ENCODE results near the gene RALGAPB.

The RALGAPB gene

GRCh38 chr20:38588303-38588702, 115.7 kb downstream of the RALGAPB start:
- TF ChIP-seq YY1 (IDR thresholded peaks at IDR 0.05; ENCODE audit: low read depth): no peak
- TF ChIP-seq MAX (IDR thresholded peaks at IDR 0.05): no peak
- TF ChIP-seq FOXM1 (IDR thresholded peaks at IDR 0.05; ENCODE audit: borderline replicate concordance, low read depth): no peak
- no peak for TF ChIP-seq EGR1 (IDR thresholded peaks at IDR 0.05)
- TF ChIP-seq TEAD4 (IDR thresholded peaks at IDR 0.05): no peak
- TF ChIP-seq, protein P1, sequence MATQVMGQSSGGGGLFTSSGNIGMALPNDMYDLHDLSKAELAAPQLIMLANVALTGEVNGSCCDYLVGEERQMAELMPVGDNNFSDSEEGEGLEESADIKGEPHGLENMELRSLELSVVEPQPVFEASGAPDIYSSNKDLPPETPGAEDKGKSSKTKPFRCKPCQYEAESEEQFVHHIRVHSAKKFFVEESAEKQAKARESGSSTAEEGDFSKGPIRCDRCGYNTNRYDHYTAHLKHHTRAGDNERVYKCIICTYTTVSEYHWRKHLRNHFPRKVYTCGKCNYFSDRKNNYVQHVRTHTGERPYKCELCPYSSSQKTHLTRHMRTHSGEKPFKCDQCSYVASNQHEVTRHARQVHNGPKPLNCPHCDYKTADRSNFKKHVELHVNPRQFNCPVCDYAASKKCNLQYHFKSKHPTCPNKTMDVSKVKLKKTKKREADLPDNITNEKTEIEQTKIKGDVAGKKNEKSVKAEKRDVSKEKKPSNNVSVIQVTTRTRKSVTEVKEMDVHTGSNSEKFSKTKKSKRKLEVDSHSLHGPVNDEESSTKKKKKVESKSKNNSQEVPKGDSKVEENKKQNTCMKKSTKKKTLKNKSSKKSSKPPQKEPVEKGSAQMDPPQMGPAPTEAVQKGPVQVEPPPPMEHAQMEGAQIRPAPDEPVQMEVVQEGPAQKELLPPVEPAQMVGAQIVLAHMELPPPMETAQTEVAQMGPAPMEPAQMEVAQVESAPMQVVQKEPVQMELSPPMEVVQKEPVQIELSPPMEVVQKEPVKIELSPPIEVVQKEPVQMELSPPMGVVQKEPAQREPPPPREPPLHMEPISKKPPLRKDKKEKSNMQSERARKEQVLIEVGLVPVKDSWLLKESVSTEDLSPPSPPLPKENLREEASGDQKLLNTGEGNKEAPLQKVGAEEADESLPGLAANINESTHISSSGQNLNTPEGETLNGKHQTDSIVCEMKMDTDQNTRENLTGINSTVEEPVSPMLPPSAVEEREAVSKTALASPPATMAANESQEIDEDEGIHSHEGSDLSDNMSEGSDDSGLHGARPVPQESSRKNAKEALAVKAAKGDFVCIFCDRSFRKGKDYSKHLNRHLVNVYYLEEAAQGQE (IDR thresholded peaks at IDR 0.05; ENCODE audit: low read depth): no peak
- TF ChIP-seq RAD21 (IDR thresholded peaks at IDR 0.05; ENCODE audit: low read depth): no peak
- TF ChIP-seq NFIC (IDR thresholded peaks at IDR 0.05): no peak
- no peak for TF ChIP-seq TCF12 (IDR thresholded peaks at IDR 0.05; ENCODE audit: low read depth)
- TF ChIP-seq TAF1 (IDR thresholded peaks at IDR 0.05; ENCODE audit: low read depth): no peak
- TF ChIP-seq CREB1 (IDR thresholded peaks at IDR 0.05; ENCODE audit: low read depth): no peak
- no peak for TF ChIP-seq USF1 (IDR thresholded peaks at IDR 0.05)
- TF ChIP-seq EP300 (IDR thresholded peaks at IDR 0.05; ENCODE audit: borderline replicate concordance): no peak

DNA sequence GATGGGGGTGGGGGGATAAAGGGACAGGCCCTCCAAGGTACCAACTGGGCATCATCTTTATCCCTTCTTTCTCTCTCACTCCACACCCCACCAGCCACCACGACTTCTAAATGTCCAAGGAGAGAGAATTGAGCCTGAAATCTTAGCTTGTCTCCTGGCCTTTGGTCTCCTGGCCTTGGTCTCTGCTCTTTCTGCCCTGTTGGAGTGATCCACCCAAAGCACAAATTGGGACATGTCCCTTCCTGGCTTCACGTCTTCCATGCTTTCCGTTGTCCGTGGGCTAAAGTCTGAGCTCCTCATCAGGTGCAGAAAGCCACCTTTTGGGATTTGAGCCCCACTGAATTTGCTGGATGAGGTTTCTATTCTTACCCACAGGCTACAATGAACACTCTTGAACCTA, 116.7 kb downstream of the RALGAPB start:
- no peak for TF ChIP-seq YY1 (IDR thresholded peaks at IDR 0.05; ENCODE audit: low read depth)

- TF ChIP-seq EP300 (IDR thresholded peaks at IDR 0.05; ENCODE audit: borderline replicate concordance): no peak
- TF ChIP-seq, protein P1 (IDR thresholded peaks at IDR 0.05; ENCODE audit: low read depth): no peak
- TF ChIP-seq YY1 (IDR thresholded peaks at IDR 0.05; ENCODE audit: low read depth): no peak
- no peak for TF ChIP-seq EGR1 (IDR thresholded peaks at IDR 0.05)
Observed at GRCh38 chr20:38589967-38590675, 117.5 kb downstream of the RALGAPB start.

- no peak for TF ChIP-seq CREB1 (IDR thresholded peaks at IDR 0.05; ENCODE audit: low read depth)
- no peak for TF ChIP-seq ZBTB7A (IDR thresholded peaks at IDR 0.05; ENCODE audit: low read depth)
- TF ChIP-seq EP300 (IDR thresholded peaks at IDR 0.05; ENCODE audit: borderline replicate concordance): no peak
Observed at GRCh38 chr20:38590676-38591473, 118.2 kb downstream of the RALGAPB start.

DNA sequence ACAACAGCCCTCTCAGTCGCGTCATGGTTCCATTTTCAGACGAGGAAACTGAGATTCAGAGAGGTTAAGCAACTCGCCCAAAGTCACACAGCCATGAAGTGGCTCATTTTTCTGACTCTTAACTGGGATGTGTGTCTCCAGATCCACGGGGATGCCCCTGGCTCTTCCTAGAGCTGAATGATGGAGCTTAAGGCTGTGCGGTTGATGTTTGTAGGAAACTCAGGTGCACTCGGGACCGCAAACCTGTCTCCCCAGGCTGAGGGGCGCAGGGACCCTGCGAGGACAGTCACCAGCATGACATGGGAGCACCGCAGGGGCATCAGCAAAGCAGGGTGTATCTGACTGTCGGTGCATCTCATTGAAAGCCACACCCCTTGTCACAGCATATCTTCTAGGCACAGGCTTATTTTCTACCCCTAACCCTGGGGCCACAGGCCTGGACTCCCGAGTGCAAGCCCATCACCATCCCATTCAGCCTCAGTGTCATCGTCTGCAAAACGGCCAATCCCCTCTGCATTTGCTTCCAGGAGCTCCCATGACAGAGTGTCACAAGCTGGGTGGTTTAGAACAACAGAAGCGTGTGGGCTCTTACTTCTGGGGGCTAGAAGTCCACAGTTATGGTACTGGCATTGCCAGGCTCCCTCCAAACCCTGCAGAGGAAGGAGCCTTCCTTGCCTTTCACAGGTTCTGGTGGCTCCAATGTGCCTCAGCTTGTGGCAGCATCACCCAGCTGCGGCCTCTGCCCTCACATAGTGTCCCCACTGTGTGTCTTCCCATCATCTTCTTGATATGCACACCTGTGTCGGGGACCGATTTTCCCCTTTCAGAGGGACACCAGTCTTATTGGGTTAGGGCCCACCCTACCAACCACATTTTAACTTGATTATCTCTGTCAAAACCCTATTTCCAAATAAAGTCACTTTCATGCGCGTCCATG, 119.1 kb downstream of the RALGAPB start:
- TF ChIP-seq TAF1 (IDR thresholded peaks at IDR 0.05; ENCODE audit: low read depth) (no peak), FOXM1 (IDR thresholded peaks at IDR 0.05; ENCODE audit: borderline replicate concordance, low read depth) (no peak), EGR1 (IDR thresholded peaks at IDR 0.05) (no peak), TEAD4 (IDR thresholded peaks at IDR 0.05) (no peak), TCF12 (IDR thresholded peaks at IDR 0.05; ENCODE audit: low read depth) (no peak), YY1 (IDR thresholded peaks at IDR 0.05; ENCODE audit: low read depth) (no peak), ZBTB7A (IDR thresholded peaks at IDR 0.05; ENCODE audit: low read depth) (no peak), EP300 (IDR thresholded peaks at IDR 0.05; ENCODE audit: borderline replicate concordance) (no peak), MAX (IDR thresholded peaks at IDR 0.05) (no peak), CREB1 (IDR thresholded peaks at IDR 0.05; ENCODE audit: low read depth) (no peak)

DNA sequence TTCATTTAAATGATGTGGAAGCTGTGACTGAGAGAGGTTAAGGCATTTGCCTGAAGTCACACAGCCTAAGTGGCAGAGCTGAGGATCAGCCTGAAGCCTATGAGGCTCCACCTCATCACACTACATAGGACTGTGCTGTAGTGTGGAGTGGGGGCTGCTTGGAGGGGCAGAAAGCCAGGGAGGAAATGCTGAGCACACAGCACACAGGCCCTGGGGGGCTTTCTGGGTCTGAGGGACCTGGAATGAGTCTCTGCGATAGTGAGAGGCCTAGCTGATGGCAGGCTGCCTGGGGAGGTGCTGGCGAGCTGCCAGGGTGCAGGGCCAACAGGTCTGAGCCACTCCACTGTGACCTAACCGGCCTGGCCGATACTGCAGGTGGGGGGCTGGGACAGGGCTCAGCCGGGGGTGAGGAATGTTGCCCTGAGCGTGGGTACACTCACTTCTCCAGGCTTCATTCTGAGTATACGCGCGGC, 126.8 kb downstream of the RALGAPB start:
- TF ChIP-seq CEBPB (IDR thresholded peaks at IDR 0.05) (no peak), YY1 (IDR thresholded peaks at IDR 0.05; ENCODE audit: low read depth) (peak; percentile 71), EP300 (IDR thresholded peaks at IDR 0.05; ENCODE audit: borderline replicate concordance) (peak; percentile 82), TCF12 (IDR thresholded peaks at IDR 0.05; ENCODE audit: low read depth) (peak; percentile 93), TEAD4 (IDR thresholded peaks at IDR 0.05) (peak; percentile 92), CREB1 (IDR thresholded peaks at IDR 0.05; ENCODE audit: low read depth) (no peak), ZBTB7A (IDR thresholded peaks at IDR 0.05; ENCODE audit: low read depth) (peak; percentile 66; the same call in 1 of the 2 replicates), NFIC (IDR thresholded peaks at IDR 0.05) (peak; percentile 99), TAF1 (IDR thresholded peaks at IDR 0.05; ENCODE audit: low read depth) (no peak; the same call in 1 of the 2 replicates), EGR1 (IDR thresholded peaks at IDR 0.05) (0 out of 2 replicates have a peak, but pooled peaks have one; percentile 56), RAD21 (IDR thresholded peaks at IDR 0.05; ENCODE audit: low read depth) (peak; percentile 31; the same call in 1 of the 2 replicates), MAX (IDR thresholded peaks at IDR 0.05) (peak; percentile 73), FOXM1 (IDR thresholded peaks at IDR 0.05; ENCODE audit: borderline replicate concordance, low read depth) (0 out of 2 replicates have a peak, but pooled peaks have one; percentile 34), USF1 (IDR thresholded peaks at IDR 0.05) (peak; percentile 43; the same call in 1 of the 2 replicates)
- TF ChIP-seq, protein P1 (IDR thresholded peaks at IDR 0.05; ENCODE audit: low read depth): no peak

Measured in Ishikawa (cell line).